ENCODE measurements around the gene RIN3. TPM values are rescaled to one million over a fixed set of nuclear protein-coding genes. Genes with fewer than 3 reads are reported as not detected.

The RIN3 gene
- total and polyA plus RNA-seq, 2 donors (not counting 3 experiments of a cell fraction or from before 2014, with no cell fraction given): 5.1 to 20.8 TPM

- TF ChIP-seq CTCF (IDR thresholded peaks at IDR 0.05; ENCODE audit: extremely low read depth in 1 of 2, insufficient read depth in 1 of 2, low read depth in 1 of 2, low read length in 2 of 2) (no peak), MAX (IDR thresholded peaks at IDR 0.05; ENCODE audit: insufficient read depth, insufficient read length) (no peak), JUN (IDR thresholded peaks at IDR 0.05; ENCODE audit: borderline replicate concordance, insufficient read depth, insufficient read length, low read depth) (no peak), GATA2 (IDR thresholded peaks at IDR 0.05; ENCODE audit: insufficient read depth, insufficient read length, low read depth, low read length) (no peak), POLR2A (IDR thresholded peaks at IDR 0.05; ENCODE audit: low read depth, low read length) (no peak), POLR2AphosphoS5 (IDR thresholded peaks at IDR 0.05; ENCODE audit: insufficient read depth, low read depth, low read length) (no peak), FOS (IDR thresholded peaks at IDR 0.05; ENCODE audit: borderline replicate concordance, insufficient read depth, low read length) (no peak), EZH2 (IDR thresholded peaks at IDR 0.05; ENCODE audit: borderline replicate concordance, low read depth, low read length, severe bottlenecking) (no peak), MYC (IDR thresholded peaks at IDR 0.05; ENCODE audit: low read depth, low read length) (no peak)
- H4K20me1 ChIP-seq (replicated peaks; ENCODE audit: control insufficient read depth, extremely low read depth, insufficient read depth, low read length): no peaks in the 10 kb centered on the region
- dilution Hi-C loops (cut with MboI; ENCODE audit: extremely low pct_ligation_motif_present, low sequenced_read_pairs) (no loop called here), intact Hi-C loops (cut with micrococcal nuclease) (no loop called here)
- no peak overlapping the region for H3K4me3 ChIP-seq (replicated peaks in 1 of 3; ENCODE audit: insufficient read depth in 1 of 3, low read depth in 1 of 3, low read length in 3 of 3)
- no peak overlapping the region for H3K4me2 ChIP-seq (ENCODE audit: insufficient read depth, low read length)
- ChIA-PET CTCF (no interaction called here), POLR2A (no interaction called here)
- no peaks in the 10 kb centered on the region for H3K9me3 ChIP-seq (replicated peaks; ENCODE audit: control insufficient read depth, insufficient read depth, low read length)
- no peaks in the 10 kb centered on the region for H3K36me3 ChIP-seq (ENCODE audit: control insufficient read depth in 2 of 2, extremely low read depth in 1 of 2, insufficient read depth in 2 of 2, low read length in 2 of 2)
- H3K27ac ChIP-seq (ENCODE audit: insufficient read depth, low read depth, low read length): no peak overlapping the region
- no peak overlapping the region for H2AFZ ChIP-seq (ENCODE audit: low read depth, low read length)
- H3K9me1 ChIP-seq (replicated peaks; ENCODE audit: control insufficient read depth, extremely low read depth, insufficient read depth, low read length): no peaks in the 10 kb centered on the region
- no peaks in the 10 kb centered on the region for H3K79me2 ChIP-seq (ENCODE audit: control insufficient read depth, insufficient read depth, low read length)
- FAIRE-seq (no peak), DNase-seq (ENCODE audit: low read depth, low spot score) (no peak)
- H3K9ac ChIP-seq (replicated peaks; ENCODE audit: extremely low read depth, insufficient read depth, low read length): no peak overlapping the region
- no TSS peak for BruUV-seq (replicated peaks)
- H3K27me3 ChIP-seq (ENCODE audit: control insufficient read depth in 2 of 2, insufficient read depth in 2 of 2, low read length in 2 of 2): no peaks in the 10 kb centered on the region
- no peaks in the 10 kb centered on the region for H3K4me1 ChIP-seq (ENCODE audit: control insufficient read depth, extremely low read depth, insufficient read depth, low read length)
These were observed 224.1 kb downstream of the RIN3 start for GRCh38 chr14:92737619-92738188.

Other genes with a start within 250 kb of the RIN3 start
- gene SLC24A4, start 190.6 kb upstream of the RIN3 start, total RNA-seq: 0.07 and 0.14 TPM in 2 replicates
- gene SLC24A4, start 190.6 kb upstream of the RIN3 start, polyA plus RNA-seq: 0.02 and 0.08 TPM in 2 replicates
- 56.7 and 62.6 TPM in 2 replicates for gene LGMN, start 234.8 kb downstream of the RIN3 start, total RNA-seq
- 85.8 and 99.2 TPM in 2 replicates for gene LGMN, start 234.8 kb downstream of the RIN3 start, polyA plus RNA-seq